ENCODE data around the gene LEO1. TPM values are rescaled to one million over a fixed set of nuclear protein-coding genes. Genes with fewer than 3 reads are reported as not detected.
A peak's percentile ranks its signal among the peaks of the same experiment; 100 is the strongest.

The LEO1 gene
- total and polyA plus RNA-seq, 2 of the 13 experiments (the other 11 are each of a cell fraction or from before 2014, with no cell fraction given) = 17.0 to 60.3 TPM

GRCh38 chr15:51971375-51972133, at the start of gene LEO1 (continued):
- TF ChIP-seq ZNF10 (CRISPR knock-in tag; IDR thresholded peaks at IDR 0.05; ENCODE audit: borderline replicate concordance, low read depth) (no peak), ZNF678 (CRISPR knock-in tag; IDR thresholded peaks at IDR 0.05) (peak; percentile 74; the same call in 1 of the 2 replicates), ATF7-NPFF (CRISPR knock-in tag; IDR thresholded peaks at IDR 0.05; ENCODE audit: low read depth) (peak; percentile 70; the same call in 1 of the 2 replicates), HMGA1 (CRISPR knock-in tag; conservative IDR thresholded peaks at IDR 0.05) (no peak), DMAP1 (CRISPR knock-in tag; IDR thresholded peaks at IDR 0.05) (peak; percentile 82), ZFP1 (CRISPR knock-in tag; IDR thresholded peaks at IDR 0.05) (no peak; the same call in 1 of the 2 replicates), ARNT2 (CRISPR knock-in tag; IDR thresholded peaks at IDR 0.05; ENCODE audit: low read depth) (0 out of 2 replicates have a peak, but pooled peaks have one; percentile 44), ZBTB38 (CRISPR knock-in tag; IDR thresholded peaks at IDR 0.05) (peak; percentile 76), KDM1A (CRISPR knock-in tag; IDR thresholded peaks at IDR 0.05) (0 out of 2 replicates have a peak, but pooled peaks have one; percentile 3), ZNF292 (CRISPR knock-in tag; IDR thresholded peaks at IDR 0.05; ENCODE audit: borderline replicate concordance, low read depth) (peak; percentile 66; the same call in 1 of the 2 replicates), ZNF709 (CRISPR knock-in tag; IDR thresholded peaks at IDR 0.05) (peak; percentile 77), CREB1 (IDR thresholded peaks at IDR 0.05) (peak; percentile 57; the same call in 1 of the 2 replicates), CREB1 (CRISPR knock-in tag; IDR thresholded peaks at IDR 0.05) (peak; percentile 75), BHLHE40 (IDR thresholded peaks at IDR 0.05; ENCODE audit: low read length) (no peak), CBFB (CRISPR knock-in tag; IDR thresholded peaks at IDR 0.05) (0 out of 2 replicates have a peak, but pooled peaks have one; percentile 52), PATZ1 (CRISPR knock-in tag; IDR thresholded peaks at IDR 0.05) (peak; percentile 53; the same call in 1 of the 2 replicates), ZNF18 (CRISPR knock-in tag; IDR thresholded peaks at IDR 0.05; ENCODE audit: insufficient replicate concordance) (no peak), ZNF337 (CRISPR knock-in tag; IDR thresholded peaks at IDR 0.05; ENCODE audit: borderline replicate concordance, low read depth) (no peak), ZNF251 (CRISPR knock-in tag; IDR thresholded peaks at IDR 0.05) (0 out of 2 replicates have a peak, but pooled peaks have one; percentile 36)
- TF ChIP-seq, protein P1, sequence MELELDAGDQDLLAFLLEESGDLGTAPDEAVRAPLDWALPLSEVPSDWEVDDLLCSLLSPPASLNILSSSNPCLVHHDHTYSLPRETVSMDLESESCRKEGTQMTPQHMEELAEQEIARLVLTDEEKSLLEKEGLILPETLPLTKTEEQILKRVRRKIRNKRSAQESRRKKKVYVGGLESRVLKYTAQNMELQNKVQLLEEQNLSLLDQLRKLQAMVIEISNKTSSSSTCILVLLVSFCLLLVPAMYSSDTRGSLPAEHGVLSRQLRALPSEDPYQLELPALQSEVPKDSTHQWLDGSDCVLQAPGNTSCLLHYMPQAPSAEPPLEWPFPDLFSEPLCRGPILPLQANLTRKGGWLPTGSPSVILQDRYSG (CRISPR knock-in tag; IDR thresholded peaks at IDR 0.05) = 0 out of 2 replicates have a peak, but pooled peaks have one; percentile 37
- TF ChIP-seq, protein P2, sequence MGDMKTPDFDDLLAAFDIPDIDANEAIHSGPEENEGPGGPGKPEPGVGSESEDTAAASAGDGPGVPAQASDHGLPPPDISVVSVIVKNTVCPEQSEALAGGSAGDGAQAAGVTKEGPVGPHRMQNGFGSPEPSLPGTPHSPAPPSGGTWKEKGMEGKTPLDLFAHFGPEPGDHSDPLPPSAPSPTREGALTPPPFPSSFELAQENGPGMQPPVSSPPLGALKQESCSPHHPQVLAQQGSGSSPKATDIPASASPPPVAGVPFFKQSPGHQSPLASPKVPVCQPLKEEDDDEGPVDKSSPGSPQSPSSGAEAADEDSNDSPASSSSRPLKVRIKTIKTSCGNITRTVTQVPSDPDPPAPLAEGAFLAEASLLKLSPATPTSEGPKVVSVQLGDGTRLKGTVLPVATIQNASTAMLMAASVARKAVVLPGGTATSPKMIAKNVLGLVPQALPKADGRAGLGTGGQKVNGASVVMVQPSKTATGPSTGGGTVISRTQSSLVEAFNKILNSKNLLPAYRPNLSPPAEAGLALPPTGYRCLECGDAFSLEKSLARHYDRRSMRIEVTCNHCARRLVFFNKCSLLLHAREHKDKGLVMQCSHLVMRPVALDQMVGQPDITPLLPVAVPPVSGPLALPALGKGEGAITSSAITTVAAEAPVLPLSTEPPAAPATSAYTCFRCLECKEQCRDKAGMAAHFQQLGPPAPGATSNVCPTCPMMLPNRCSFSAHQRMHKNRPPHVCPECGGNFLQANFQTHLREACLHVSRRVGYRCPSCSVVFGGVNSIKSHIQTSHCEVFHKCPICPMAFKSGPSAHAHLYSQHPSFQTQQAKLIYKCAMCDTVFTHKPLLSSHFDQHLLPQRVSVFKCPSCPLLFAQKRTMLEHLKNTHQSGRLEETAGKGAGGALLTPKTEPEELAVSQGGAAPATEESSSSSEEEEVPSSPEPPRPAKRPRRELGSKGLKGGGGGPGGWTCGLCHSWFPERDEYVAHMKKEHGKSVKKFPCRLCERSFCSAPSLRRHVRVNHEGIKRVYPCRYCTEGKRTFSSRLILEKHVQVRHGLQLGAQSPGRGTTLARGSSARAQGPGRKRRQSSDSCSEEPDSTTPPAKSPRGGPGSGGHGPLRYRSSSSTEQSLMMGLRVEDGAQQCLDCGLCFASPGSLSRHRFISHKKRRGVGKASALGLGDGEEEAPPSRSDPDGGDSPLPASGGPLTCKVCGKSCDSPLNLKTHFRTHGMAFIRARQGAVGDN (CRISPR knock-in tag; IDR thresholded peaks at IDR 0.05) = peak; percentile 91

Measured in HepG2 (cell line).